Ovary (tissue), 9 donors: Measurements from ENCODE around the gene ALCAM. TPM values are rescaled to one million over a fixed set of nuclear protein-coding genes. Genes with fewer than 3 reads are reported as not detected.

ENCODE experiments used
- DNase-seq, 5 donors: peaks; one replicate each; pipeline ENCODE4 v3.0.0-alpha.2; 2019 to 2020
- H3K27ac ChIP-seq, 2 donors: fragments of 200-600 bp; one replicate each; pipeline versions ENCODE4 v1.5.1 to v1.8.0; 2019 to 2022
- H3K27me3 ChIP-seq: fragments of 200-600 bp; one replicate; pipeline ENCODE4 v1.8.0; 2022
- H3K36me3 ChIP-seq: fragments of 200-600 bp; sonication (generic); one replicate; pipeline ENCODE4 v1.5.1; 2019
- H3K4me1 ChIP-seq: one replicate; pipeline ENCODE4 v1.8.1; 2013; ENCODE audit warnings: mild to moderate bottlenecking, moderate library complexity; ENCODE audit not compliant: insufficient read depth
- H3K4me3 ChIP-seq: fragments of 200-600 bp; sonication (generic); one replicate; pipeline ENCODE4 v1.5.1; 2017
- H3K9me3 ChIP-seq, 2 donors: fragments of 200-600 bp in 1 of 2; sonication (generic) in 1 of 2; one replicate each; pipeline versions ENCODE4 v1.5.1 to v1.8.1; 2013 to 2019; ENCODE audit warnings: mild to moderate bottlenecking in 1 of 2, moderate library complexity in 1 of 2
- EP300 ChIP-seq: sonication (generic); formaldehyde crosslinking; IDR thresholded peaks from one replicate; pipeline ENCODE4 v1.6.1; 2017; ENCODE audit warnings: antibody characterized with exemption
- POLR2A ChIP-seq: fragments of 450-650 bp; IDR thresholded peaks from one replicate; pipeline ENCODE4 v1.6.1; 2017; ENCODE audit warnings: antibody characterized with exemption, mild to moderate bottlenecking, moderate library complexity
- WGBS, 3 donors: extraction: QIAGEN DNeasy Blood & Tissue Kit in 1 of 3; methylation state at CpG; one replicate each; pipeline versions ENCODE4 v1.1.5 to v1.1.7; 2013 to 2017; 5-methylcytosine and 5-hydroxymethylcytosine counted together
- intact Hi-C, 4 donors: fragments of 100-400 bp; cut with DNase I; formaldehyde crosslinking; loops; one replicate each; pipeline versions ENCODE4 v1.11.0 to v1.15.1; 2022 to 2023
- polyA plus RNA-seq, 2 donors: library from polyadenylated mRNA; stranded (reverse); fragments of 200-250 nt in 1 of 2; fragments of 350-450 nt in 1 of 2; fragmentation: Illumina TruSeq in 1 of 2; extraction: RNeasy Lipid Tissue Mini Kit (QIAGEN cat#74804) in 1 of 2; gene quantifications; one replicate each; pipeline ENCODE4 v1.2.3, GENCODE V29; 2013 to 2014
- total RNA-seq, 7 donors: library from RNA; depleted of rRNA in 2 of 7; stranded (reverse); fragments of >200 nt in 2 of 7; fragmentation: NEBNext Ultra II Directional in 3 of 7; extraction: Animal tissue kit (Norgen Biotek cat#: 25700) in 3 of 7; gene quantifications; one replicate each; pipeline versions ENCODE4 v1.1.0 to v1.2.4, GENCODE V29; 2016 to 2023
- TF ChIP-seq, protein P1 (sequence below), 3 donors: fragments of 450-650 bp in 2 of 3; fragments of 200-600 bp in 1 of 3; IDR thresholded peaks; one replicate each; pipeline versions ENCODE4 v1.5.1 to v1.8.0; 2016 to 2022; ENCODE audit warnings: antibody characterized with exemption in 3 of 3, mild to moderate bottlenecking in 1 of 3
- donor health status: DM: no; HTN: no; CAD: no; lungs with moderate emphysema.
- donor health status: DM: no; HTN: no; CAD: no.
- donor health status: Bipolar disorder and iron deficiency.
- donor health status: DM: yes; HTN: yes; CAD: no.
- donor health status: DM: no; HTN: no; CAD: no.
- donor health status: DM: yes; HTN: yes; CAD: no.

Gene ALCAM
- total and polyA plus RNA-seq, 9 donors, result 25.0 to 279 (median 52.1) TPM

DNA sequence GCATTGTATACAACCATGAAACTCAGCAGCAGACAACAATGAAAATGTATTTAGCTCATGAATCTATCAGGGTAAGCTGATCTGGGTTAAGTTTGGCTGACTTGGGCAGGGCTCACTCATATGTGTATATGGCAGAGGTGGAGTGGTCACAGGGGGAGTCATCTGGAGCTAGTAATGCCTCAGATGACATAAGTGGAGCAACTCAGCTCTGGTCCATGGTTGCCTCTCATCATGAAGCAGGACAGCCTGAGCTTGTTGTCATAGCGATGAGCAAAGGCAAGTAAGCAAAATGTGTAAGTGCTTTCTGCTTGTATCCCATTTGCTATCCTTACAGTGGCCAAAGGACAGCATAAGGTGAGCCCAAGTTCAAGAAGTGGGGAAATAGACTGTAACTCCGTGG, 64.5 kb downstream of the ALCAM start:
- intact Hi-C loops, result no loop called here
- H3K9me3 ChIP-seq, result no peaks in the 10 kb centered on the region
- H3K36me3 ChIP-seq, result no peaks in the 10 kb centered on the region
- DNase-seq, result no peak
- TF ChIP-seq, protein P1, sequence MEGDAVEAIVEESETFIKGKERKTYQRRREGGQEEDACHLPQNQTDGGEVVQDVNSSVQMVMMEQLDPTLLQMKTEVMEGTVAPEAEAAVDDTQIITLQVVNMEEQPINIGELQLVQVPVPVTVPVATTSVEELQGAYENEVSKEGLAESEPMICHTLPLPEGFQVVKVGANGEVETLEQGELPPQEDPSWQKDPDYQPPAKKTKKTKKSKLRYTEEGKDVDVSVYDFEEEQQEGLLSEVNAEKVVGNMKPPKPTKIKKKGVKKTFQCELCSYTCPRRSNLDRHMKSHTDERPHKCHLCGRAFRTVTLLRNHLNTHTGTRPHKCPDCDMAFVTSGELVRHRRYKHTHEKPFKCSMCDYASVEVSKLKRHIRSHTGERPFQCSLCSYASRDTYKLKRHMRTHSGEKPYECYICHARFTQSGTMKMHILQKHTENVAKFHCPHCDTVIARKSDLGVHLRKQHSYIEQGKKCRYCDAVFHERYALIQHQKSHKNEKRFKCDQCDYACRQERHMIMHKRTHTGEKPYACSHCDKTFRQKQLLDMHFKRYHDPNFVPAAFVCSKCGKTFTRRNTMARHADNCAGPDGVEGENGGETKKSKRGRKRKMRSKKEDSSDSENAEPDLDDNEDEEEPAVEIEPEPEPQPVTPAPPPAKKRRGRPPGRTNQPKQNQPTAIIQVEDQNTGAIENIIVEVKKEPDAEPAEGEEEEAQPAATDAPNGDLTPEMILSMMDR (IDR thresholded peaks at IDR 0.05), result no peak
- H3K27ac ChIP-seq, result no peak overlapping the region
- no peaks in the 10 kb centered on the region for H3K4me1 ChIP-seq
- no peak overlapping the region for H3K4me3 ChIP-seq
- H3K27me3 ChIP-seq, result no peaks in the 10 kb centered on the region
- WGBS, 3 donors, result 95 to 96% (median 96%) methylated on average over 2 of the region's 2 CpGs

DNA sequence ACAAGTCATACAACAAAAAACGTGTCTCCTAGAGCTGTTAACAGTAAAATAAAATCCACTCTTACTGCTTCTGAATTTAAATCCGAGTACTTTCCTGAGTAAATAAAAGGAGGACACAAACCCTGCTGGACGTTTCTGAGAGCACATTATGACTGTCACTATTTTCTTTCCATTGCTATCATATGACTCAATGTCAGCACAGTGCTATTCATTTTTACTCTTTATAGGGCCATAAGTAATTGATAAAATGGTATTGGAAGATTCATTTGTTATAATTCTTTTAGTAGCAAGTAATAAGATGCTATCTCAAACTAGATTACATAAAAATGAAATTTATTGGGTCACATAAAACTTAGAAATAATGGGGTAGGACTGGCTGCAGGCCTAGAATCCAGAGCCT, 68.6 kb downstream of the ALCAM start:
- peaks cover 3% of the 10 kb centered on the region for H3K27me3 ChIP-seq
- H3K4me1 ChIP-seq, result no peaks in the 10 kb centered on the region
- TF ChIP-seq POLR2A (no peak), EP300 (no peak)
- TF ChIP-seq, protein P1 (IDR thresholded peaks at IDR 0.05), result no peak
- intact Hi-C loops, result no loop called here
- H3K27ac ChIP-seq, result no peak overlapping the region
- 85 to 87% (median 86%) methylated on average over 3 of the region's 3 CpGs for WGBS, 3 donors
- no peaks in the 10 kb centered on the region for H3K9me3 ChIP-seq
- no peak overlapping the region for H3K4me3 ChIP-seq
- no peak for DNase-seq
- no peaks in the 10 kb centered on the region for H3K36me3 ChIP-seq

DNA sequence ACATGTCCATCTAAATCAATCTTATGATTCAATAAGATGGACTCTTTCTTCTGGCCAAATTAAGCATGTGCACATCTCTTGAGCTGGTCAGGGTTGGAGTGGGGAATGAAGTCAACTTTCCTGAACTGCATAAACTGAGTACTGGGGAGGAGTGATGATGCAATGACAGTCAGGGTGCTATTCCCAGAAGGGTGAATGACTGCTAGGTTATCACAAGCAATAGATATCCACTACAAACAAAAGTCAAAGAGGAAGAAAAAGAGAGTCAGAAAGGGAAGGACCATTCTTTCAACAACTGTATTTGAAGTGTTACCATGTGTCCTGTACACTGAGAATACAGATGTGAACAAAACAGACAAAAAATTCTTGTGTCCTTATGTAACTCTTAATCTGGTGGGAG, 70.0 kb downstream of the ALCAM start:
- Histone ChIP-seq H3K4me3 (no peak overlapping the region), H3K4me1 (no peaks in the 10 kb centered on the region), H3K27ac (no peak overlapping the region), H3K36me3 (no peaks in the 10 kb centered on the region), H3K9me3 (no peaks in the 10 kb centered on the region), H3K27me3 (peaks cover 3% of the 10 kb centered on the region)
- TF ChIP-seq POLR2A (no peak), EP300 (no peak)
- TF ChIP-seq, protein P1 (IDR thresholded peaks at IDR 0.05), result no peak
- intact Hi-C loops, result no loop called here
- DNase-seq, result no peak

DNA sequence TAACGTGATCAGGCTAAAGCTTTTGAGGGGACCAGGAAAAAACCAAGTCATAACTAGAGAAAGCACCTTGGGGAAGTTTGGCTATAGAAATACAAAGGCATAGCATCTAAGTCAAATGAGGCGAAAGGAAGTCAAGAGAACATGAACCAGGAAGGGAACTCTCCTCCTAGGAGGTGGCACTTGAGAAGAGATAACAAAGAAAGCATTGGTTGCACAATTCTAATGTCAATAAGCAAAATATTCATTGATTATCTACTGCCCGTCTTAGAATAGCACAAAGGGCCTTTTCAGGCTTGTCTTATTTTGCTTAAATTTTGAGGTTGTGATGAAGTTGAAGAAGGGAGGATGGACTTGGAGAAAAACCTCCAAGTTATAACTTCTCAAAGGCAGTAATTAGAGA, 73.4 kb downstream of the ALCAM start:
- no peak for DNase-seq
- Histone ChIP-seq H3K27me3 (peaks cover 3% of the 10 kb centered on the region), H3K27ac (no peak overlapping the region), H3K4me3 (no peak overlapping the region), H3K36me3 (no peaks in the 10 kb centered on the region), H3K9me3 (no peaks in the 10 kb centered on the region), H3K4me1 (no peaks in the 10 kb centered on the region)
- intact Hi-C loops, result no loop called here
- TF ChIP-seq POLR2A, result no peak
- TF ChIP-seq EP300, result no peak
- TF ChIP-seq, protein P1 (IDR thresholded peaks at IDR 0.05), result no peak
- WGBS, 3 donors, result 93 to 94% (median 93%) methylated on average over 3 of the region's 3 CpGs

DNA sequence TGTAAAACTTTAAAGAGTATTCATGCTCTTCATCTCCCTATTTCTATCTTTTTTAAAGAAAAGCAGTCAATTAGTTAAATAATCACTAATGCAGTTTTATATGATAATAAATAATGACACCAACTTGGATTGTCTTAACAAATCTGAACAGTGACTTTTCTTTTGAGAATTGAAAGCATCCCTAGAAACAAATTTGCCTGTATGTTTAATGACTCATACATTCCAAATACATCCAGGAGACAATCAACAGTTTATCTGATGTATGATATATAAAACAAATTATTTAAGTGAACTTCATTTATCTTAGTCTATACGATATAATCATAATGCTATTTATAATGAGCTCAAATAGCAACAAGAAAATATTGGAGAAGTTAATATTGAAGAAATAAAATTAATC, 78.0 kb downstream of the ALCAM start:
- Histone ChIP-seq H3K4me1 (no peaks in the 10 kb centered on the region), H3K4me3 (no peak overlapping the region), H3K9me3 (no peaks in the 10 kb centered on the region), H3K27ac (no peak overlapping the region), H3K36me3 (no peaks in the 10 kb centered on the region), H3K27me3 (no peaks in the 10 kb centered on the region)
- intact Hi-C loops, result no loop called here
- no peak for DNase-seq
- 92 to 97% (median 93%) methylated on average over 1 of the region's 1 CpG for WGBS, 3 donors
- TF ChIP-seq POLR2A (no peak), EP300 (no peak)
- TF ChIP-seq, protein P1 (IDR thresholded peaks at IDR 0.05), result no peak
